Measurements from ENCODE around the gene PTPRD. TPM values are rescaled to one million over a fixed set of nuclear protein-coding genes. Genes with fewer than 3 reads are reported as not detected.

Gene PTPRD
- total RNA-seq, 1 donor from 2014 or later: 197 TPM

DNA sequence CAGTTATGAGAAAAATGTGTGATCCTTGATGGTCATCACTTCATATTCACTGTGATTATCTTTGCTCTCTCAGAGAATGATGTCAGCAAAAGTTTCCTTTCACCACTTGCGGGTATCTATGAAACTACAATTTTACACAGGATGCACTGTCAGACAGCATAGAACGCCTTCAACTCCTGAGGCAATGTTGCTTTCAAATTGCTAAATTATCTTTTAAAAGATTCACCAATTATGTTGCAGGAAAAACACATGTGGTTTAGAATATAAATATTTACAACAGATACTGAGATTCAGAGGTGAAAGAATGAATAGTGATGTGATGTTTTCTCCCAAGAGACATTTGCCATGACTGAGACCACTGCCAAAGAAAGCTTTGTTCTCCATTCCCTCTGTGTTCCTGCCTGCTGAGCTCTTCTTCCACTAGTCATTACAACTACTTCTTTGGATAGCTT, 1933.4 kb downstream of the PTPRD start:
- TF ChIP-seq, protein P1, sequence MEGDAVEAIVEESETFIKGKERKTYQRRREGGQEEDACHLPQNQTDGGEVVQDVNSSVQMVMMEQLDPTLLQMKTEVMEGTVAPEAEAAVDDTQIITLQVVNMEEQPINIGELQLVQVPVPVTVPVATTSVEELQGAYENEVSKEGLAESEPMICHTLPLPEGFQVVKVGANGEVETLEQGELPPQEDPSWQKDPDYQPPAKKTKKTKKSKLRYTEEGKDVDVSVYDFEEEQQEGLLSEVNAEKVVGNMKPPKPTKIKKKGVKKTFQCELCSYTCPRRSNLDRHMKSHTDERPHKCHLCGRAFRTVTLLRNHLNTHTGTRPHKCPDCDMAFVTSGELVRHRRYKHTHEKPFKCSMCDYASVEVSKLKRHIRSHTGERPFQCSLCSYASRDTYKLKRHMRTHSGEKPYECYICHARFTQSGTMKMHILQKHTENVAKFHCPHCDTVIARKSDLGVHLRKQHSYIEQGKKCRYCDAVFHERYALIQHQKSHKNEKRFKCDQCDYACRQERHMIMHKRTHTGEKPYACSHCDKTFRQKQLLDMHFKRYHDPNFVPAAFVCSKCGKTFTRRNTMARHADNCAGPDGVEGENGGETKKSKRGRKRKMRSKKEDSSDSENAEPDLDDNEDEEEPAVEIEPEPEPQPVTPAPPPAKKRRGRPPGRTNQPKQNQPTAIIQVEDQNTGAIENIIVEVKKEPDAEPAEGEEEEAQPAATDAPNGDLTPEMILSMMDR (conservative IDR thresholded peaks at IDR 0.05): no peak
- Mint-ChIP-seq H3K4me1 (ENCODE audit: unreplicated experiment) (peaks cover 28% of the 10 kb centered on the region), H3K27me3 (peaks cover 3% of the 10 kb centered on the region), H3K36me3 (no peaks in the 10 kb centered on the region), H3K4me3 (no peak overlapping the region), H3K9me3 (no peaks in the 10 kb centered on the region), H3K27ac (peak overlapping the region; percentile 40)
- DNase-seq (ENCODE audit: extremely low spot score, unreplicated experiment): no peak

DNA sequence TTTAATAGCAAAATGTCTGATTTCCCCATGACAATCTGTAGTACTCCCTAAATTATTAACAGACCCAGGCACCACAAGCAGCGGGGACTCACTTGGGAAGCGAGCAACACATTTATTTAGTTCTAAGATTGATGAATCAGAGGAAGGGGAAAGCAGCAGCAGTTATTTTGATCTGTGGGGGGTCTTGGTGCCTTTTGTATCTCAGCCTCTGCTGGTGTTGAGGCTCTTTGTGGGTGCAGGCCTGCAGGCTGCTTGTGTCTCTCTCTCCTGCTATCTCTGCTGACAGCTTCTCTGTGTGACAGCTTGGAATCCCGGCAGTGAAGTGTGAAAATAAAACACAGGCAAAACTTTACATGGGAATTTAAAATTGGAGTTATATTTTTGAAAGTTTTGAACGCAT, 1935.1 kb downstream of the PTPRD start:
- Mint-ChIP-seq H3K4me1 (ENCODE audit: unreplicated experiment) (peaks cover 28% of the 10 kb centered on the region), H3K27ac (no peak overlapping the region), H3K4me3 (peak overlapping the region; percentile 47), H3K9me3 (no peaks in the 10 kb centered on the region), H3K36me3 (no peaks in the 10 kb centered on the region), H3K27me3 (peaks cover 3% of the 10 kb centered on the region)
- TF ChIP-seq, protein P1 (conservative IDR thresholded peaks at IDR 0.05): no peak
- no peak for DNase-seq (ENCODE audit: extremely low spot score, unreplicated experiment)

DNA sequence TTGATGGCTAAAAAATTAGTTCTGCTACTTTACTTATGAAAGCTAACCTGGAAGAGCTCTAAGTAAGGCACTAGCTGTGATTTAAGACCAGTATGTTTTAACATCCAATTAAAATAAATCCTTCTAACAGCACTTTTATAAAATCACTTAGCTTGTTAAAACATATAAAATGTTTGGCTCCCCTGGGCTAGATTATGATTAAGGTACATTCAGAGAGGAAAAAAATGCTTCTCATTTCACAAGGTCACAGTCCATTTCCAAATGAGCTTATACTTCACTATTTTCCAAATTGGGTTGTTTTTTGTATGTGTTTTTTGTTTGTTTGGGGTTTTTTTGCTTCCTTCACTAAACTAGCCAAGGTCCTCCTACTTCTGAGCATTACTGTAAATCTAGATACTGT, 1938.3 kb downstream of the PTPRD start:
- Mint-ChIP-seq H3K27ac (no peak overlapping the region), H3K36me3 (no peaks in the 10 kb centered on the region), H3K27me3 (peaks cover 3% of the 10 kb centered on the region), H3K9me3 (no peaks in the 10 kb centered on the region), H3K4me1 (ENCODE audit: unreplicated experiment) (peaks cover 25% of the 10 kb centered on the region), H3K4me3 (no peak overlapping the region)
- no peak for DNase-seq (ENCODE audit: extremely low spot score, unreplicated experiment)
- TF ChIP-seq, protein P1 (conservative IDR thresholded peaks at IDR 0.05): no peak

DNA sequence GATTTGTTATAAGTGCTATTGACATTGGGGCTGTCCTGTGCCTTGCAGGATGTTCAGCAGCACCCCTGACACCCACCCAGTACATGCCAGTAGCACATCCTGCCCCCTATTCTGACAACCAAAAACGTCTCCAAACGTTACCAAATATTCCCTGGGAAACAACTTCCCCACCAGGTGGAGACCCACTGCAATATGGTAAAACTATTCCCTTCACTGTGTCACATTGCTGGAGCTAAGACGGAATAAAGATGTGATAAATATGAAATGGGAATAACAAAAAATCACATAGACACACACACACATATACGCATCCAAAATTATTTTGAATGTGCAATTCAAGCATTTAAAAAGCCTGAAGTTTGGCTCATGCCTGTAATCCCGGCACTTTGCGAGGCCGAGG, 1939.0 kb downstream of the PTPRD start:
- no peak for DNase-seq (ENCODE audit: extremely low spot score, unreplicated experiment)
- Mint-ChIP-seq H3K4me3 (no peak overlapping the region), H3K27ac (no peak overlapping the region), H3K27me3 (peaks cover 3% of the 10 kb centered on the region), H3K9me3 (no peaks in the 10 kb centered on the region), H3K4me1 (ENCODE audit: unreplicated experiment) (peaks cover 23% of the 10 kb centered on the region), H3K36me3 (no peaks in the 10 kb centered on the region)
- TF ChIP-seq, protein P1 (conservative IDR thresholded peaks at IDR 0.05): no peak

DNA sequence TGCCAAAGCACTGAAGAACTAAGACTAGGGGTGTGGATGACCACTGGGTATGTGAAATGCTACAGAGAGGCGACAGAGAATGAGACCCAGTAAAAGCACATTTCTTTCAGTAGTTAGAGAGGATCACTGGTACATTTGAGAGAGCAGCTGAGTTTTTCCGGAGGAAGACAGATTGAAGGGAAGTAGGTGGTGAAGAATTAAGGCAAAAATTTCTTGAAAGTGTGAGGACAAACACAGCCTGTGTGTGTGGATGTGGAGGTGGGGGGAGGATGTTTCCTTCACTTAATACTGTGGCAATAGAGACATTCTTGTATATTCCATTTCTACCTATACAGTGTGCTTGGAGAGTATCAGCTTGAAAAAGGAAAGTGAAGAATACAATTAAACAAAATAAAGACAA, 1942.1 kb downstream of the PTPRD start:
- DNase-seq (ENCODE audit: extremely low spot score, unreplicated experiment): no peak
- H3K27ac Mint-ChIP-seq: no peak overlapping the region
- TF ChIP-seq, protein P1 (conservative IDR thresholded peaks at IDR 0.05): no peak
- peaks cover 4% of the 10 kb centered on the region for H3K4me1 Mint-ChIP-seq (ENCODE audit: unreplicated experiment)
- H3K27me3 Mint-ChIP-seq: peaks cover 3% of the 10 kb centered on the region
- H3K4me3 Mint-ChIP-seq: no peak overlapping the region
- no peaks in the 10 kb centered on the region for H3K9me3 Mint-ChIP-seq
- H3K36me3 Mint-ChIP-seq: no peaks in the 10 kb centered on the region

DNA sequence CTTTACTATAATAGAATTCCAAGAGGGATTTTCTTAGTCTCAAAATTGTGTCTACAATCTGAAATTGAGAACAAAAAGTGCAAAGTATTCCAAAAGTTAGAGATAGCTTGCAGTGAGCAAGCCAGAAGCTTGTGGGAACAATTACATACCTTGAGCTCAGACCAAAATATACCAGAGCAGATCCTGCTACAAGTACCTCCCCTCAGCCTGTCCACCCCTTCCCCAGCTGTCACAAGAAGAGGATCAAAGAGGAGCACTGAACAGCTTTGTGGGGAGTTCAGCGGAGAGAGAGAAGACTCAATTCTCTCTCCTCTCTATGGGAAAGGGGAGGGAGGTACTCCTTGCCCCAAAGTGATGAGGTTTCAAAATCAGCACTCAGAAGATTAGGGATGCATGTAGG, 1944.1 kb downstream of the PTPRD start:
- Mint-ChIP-seq H3K4me1 (ENCODE audit: unreplicated experiment) (no peaks in the 10 kb centered on the region), H3K27me3 (no peaks in the 10 kb centered on the region), H3K9me3 (no peaks in the 10 kb centered on the region), H3K36me3 (no peaks in the 10 kb centered on the region), H3K27ac (no peak overlapping the region), H3K4me3 (no peak overlapping the region)
- DNase-seq (ENCODE audit: extremely low spot score, unreplicated experiment): no peak
- TF ChIP-seq, protein P1 (conservative IDR thresholded peaks at IDR 0.05): no peak
